ENCODE measurements around the gene ATP6V1F.

The ATP6V1F gene

DNA sequence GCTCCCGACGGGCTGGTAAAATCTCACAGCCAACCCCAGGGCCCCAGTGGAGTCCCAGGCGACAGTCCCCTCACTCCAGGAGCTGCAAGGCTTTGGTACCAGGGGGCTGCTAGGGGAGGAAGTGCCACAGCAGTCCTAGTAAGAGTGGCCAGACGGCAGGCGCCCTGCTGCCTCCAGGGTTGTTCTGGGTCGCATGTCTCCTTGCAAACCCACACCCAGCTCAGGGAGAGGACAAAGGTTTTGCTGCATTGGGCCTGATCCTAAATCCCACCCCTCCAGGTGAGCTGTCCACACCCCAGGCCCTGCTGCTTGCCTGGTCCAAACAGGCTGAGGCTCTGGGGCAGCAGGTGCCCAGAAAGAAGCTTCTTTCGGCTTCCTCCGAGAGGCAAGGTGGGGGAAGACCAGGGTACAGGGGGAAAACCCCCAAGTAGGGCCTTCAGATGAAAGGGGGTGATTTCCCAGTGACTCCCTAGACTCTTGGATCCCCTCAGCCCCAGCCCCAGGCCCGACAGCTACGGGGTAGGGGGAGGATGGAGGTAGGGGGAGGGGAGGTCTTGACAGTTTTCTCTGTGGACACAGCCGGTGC lies 52.0 kb downstream of the ATP6V1F start:
- DNase-seq (ENCODE audit: low read depth, low spot score), result no peak
- H3K27me3 ChIP-seq (ENCODE audit: control insufficient read depth, insufficient read depth, low read length), result peaks cover 21% of the 10 kb centered on the region; the same call in 1 of the 2 replicates
- peaks cover 7% of the 10 kb centered on the region; the same call in 1 of the 2 replicates for H3K4me1 ChIP-seq (ENCODE audit: control insufficient read depth, insufficient read depth, low read length)
- H3K27ac ChIP-seq (ENCODE audit: low read length), result no peak overlapping the region
- WGBS (ENCODE audit: insufficient coverage, insufficient read length), result no CpG with 5 or more reads among the region's 11 CpGs
- no peaks in the 10 kb centered on the region for H3K9me3 ChIP-seq (ENCODE audit: control insufficient read depth, insufficient read depth, low read length)
- no peak overlapping the region for H3K4me3 ChIP-seq (ENCODE audit: low read length)
- no peaks in the 10 kb centered on the region for H3K36me3 ChIP-seq (ENCODE audit: control insufficient read depth, insufficient read depth, low read length)

DNA sequence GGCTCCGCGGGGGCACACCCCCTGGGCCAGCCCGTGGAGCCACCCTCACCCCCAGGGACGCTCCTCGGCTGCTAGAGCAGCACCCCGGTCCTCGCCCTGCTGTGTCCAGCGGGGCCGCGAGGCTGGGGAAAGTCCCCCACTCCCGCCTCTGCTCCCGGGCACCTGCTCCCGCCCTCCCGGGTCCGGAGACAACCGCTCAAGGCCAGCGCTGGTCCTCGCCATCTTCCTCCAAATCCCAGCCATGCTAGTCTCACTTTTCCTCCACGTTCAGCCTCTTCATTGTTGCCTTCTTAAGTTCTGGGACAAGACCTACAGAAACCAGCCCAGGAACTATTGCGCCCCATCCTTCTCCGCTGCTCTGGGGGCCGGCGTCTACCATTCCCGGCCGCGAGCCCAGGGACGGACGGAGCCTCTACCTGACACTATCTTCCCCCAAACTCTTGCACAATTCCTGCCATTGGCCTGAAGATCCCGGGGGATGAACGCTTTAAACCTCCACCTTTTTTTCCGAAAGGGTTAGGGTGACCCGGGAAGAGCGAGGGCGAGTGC lies 52.7 kb downstream of the ATP6V1F start:
- Histone ChIP-seq H3K4me3 (ENCODE audit: low read length) (peak overlapping the region; percentile 42; the same call in 1 of the 2 replicates), H3K36me3 (ENCODE audit: control insufficient read depth, insufficient read depth, low read length) (no peaks in the 10 kb centered on the region), H3K27ac (ENCODE audit: low read length) (no peak overlapping the region), H3K4me1 (ENCODE audit: control insufficient read depth, insufficient read depth, low read length) (peaks cover 7% of the 10 kb centered on the region; the same call in 1 of the 2 replicates), H3K27me3 (ENCODE audit: control insufficient read depth, insufficient read depth, low read length) (peaks cover 21% of the 10 kb centered on the region; the same call in 1 of the 2 replicates), H3K9me3 (ENCODE audit: control insufficient read depth, insufficient read depth, low read length) (no peaks in the 10 kb centered on the region)
- WGBS (ENCODE audit: insufficient coverage, insufficient read length), result no CpG with 5 or more reads among the region's 34 CpGs
- no peak for DNase-seq (ENCODE audit: low read depth, low spot score)
